HFFc6 (cell line): Measurements from ENCODE around the gene MORN5. TPM values are rescaled to one million over a fixed set of nuclear protein-coding genes. Genes with fewer than 3 reads are reported as not detected.

Experiments
- DNase-seq: peaks from one replicate; pipeline ENCODE4 v3.0.0-alpha.2; 2018
- H3K27ac Mint-ChIP-seq: 2 replicates; pipeline ENCODE4 v1.8.0; 2020; ENCODE audit warnings: mild to moderate bottlenecking, mixed read lengths
- H3K27me3 Mint-ChIP-seq: 2 replicates; pipeline ENCODE4 v1.8.0; 2021; ENCODE audit warnings: mild to moderate bottlenecking, moderate library complexity, mixed read lengths; ENCODE audit not compliant: insufficient read depth
- H3K36me3 Mint-ChIP-seq: 2 replicates; pipeline ENCODE4 v1.8.0; 2021; ENCODE audit warnings: low read depth, mixed read lengths
- H3K4me1 Mint-ChIP-seq: 2 replicates; pipeline ENCODE4 v1.8.0; 2020; ENCODE audit warnings: low read depth, mixed read lengths
- H3K4me3 Mint-ChIP-seq: 2 replicates; pipeline ENCODE4 v1.8.0; 2020; ENCODE audit warnings: mild to moderate bottlenecking, moderate library complexity, mixed read lengths
- H3K9me3 Mint-ChIP-seq: 2 replicates; pipeline ENCODE4 v1.8.0; 2020; ENCODE audit warnings: mild to moderate bottlenecking, mixed read lengths
- total RNA-seq, 6 experiments: library from RNA; stranded (reverse); fragmentation: NEBNext Ultra II Directional; extraction: Animal tissue kit (Norgen Biotek cat#: 25700); gene quantifications; 2 replicates in 1 of 6; 3 replicates in 5 of 6; pipeline ENCODE4 v1.2.3, GENCODE V29; 2021
- TF ChIP-seq, protein P1 (sequence below): fragments of 200-600 bp; sonication (generic); IDR thresholded peaks from 2 replicates; pipeline ENCODE4 v1.5.0; 2021; ENCODE audit warnings: antibody characterized with exemption, mild to moderate bottlenecking

The MORN5 gene
- total RNA-seq, 6 experiments from 2014 or later: not detected

- TF ChIP-seq, protein P1, sequence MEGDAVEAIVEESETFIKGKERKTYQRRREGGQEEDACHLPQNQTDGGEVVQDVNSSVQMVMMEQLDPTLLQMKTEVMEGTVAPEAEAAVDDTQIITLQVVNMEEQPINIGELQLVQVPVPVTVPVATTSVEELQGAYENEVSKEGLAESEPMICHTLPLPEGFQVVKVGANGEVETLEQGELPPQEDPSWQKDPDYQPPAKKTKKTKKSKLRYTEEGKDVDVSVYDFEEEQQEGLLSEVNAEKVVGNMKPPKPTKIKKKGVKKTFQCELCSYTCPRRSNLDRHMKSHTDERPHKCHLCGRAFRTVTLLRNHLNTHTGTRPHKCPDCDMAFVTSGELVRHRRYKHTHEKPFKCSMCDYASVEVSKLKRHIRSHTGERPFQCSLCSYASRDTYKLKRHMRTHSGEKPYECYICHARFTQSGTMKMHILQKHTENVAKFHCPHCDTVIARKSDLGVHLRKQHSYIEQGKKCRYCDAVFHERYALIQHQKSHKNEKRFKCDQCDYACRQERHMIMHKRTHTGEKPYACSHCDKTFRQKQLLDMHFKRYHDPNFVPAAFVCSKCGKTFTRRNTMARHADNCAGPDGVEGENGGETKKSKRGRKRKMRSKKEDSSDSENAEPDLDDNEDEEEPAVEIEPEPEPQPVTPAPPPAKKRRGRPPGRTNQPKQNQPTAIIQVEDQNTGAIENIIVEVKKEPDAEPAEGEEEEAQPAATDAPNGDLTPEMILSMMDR: no peak
- H3K9me3 Mint-ChIP-seq: no peaks in the 10 kb centered on the region
- no peaks in the 10 kb centered on the region for H3K36me3 Mint-ChIP-seq
- peaks cover 79% of the 10 kb centered on the region for H3K27me3 Mint-ChIP-seq
- no peak for DNase-seq
- H3K4me1 Mint-ChIP-seq: peaks cover 19% of the 10 kb centered on the region
- no peak overlapping the region for H3K4me3 Mint-ChIP-seq
- H3K27ac Mint-ChIP-seq: no peak overlapping the region
Observed at GRCh38 chr9:122219856-122220672, 60.4 kb downstream of the MORN5 start.

GRCh38 chr9:122220673-122221182 lies 61.0 kb downstream of the MORN5 start:
- peaks cover 72% of the 10 kb centered on the region for H3K27me3 Mint-ChIP-seq
- TF ChIP-seq, protein P1: no peak
- no peak overlapping the region for H3K4me3 Mint-ChIP-seq
- no peaks in the 10 kb centered on the region for H3K9me3 Mint-ChIP-seq
- no peak for DNase-seq
- H3K27ac Mint-ChIP-seq: no peak overlapping the region
- H3K36me3 Mint-ChIP-seq: no peaks in the 10 kb centered on the region
- H3K4me1 Mint-ChIP-seq: peaks cover 19% of the 10 kb centered on the region

DNA sequence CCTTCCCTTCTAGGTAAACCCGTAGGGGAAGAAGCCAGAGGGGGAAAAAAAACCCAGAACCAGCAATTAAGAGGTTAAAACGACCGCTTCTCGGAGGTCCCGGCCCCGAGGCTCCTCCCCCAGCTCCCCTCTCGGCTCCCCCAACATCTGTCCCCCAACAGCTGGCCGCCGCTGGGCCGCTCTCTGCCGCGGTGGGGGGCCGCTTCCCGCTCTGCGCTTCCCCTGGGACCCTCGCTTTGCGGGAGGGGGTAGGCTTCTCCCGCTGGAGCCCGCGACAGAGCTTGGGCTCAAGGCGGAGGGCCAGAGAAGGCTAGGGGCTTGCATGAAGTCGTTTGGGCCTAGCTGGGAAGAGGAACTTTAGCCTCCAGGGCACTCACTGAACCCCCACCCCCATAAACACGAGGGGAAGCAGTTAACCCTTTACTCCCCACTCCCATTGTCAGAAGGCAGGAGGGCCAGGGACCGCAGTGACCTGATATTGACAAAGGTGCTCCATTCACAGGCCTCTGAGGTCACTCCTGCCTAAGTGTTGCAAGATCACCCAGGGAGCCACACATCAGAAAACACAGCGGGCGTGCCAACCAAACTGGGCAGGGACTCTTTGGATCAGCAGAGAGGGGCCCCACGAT lies 61.6 kb downstream of the MORN5 start:
- TF ChIP-seq, protein P1: no peak
- peaks cover 20% of the 10 kb centered on the region for H3K4me1 Mint-ChIP-seq
- H3K4me3 Mint-ChIP-seq: no peak overlapping the region
- H3K36me3 Mint-ChIP-seq: peaks cover 1% of the 10 kb centered on the region; the same call in 1 of the 2 replicates
- no peak for DNase-seq
- no peak overlapping the region for H3K27ac Mint-ChIP-seq
- peaks cover 71% of the 10 kb centered on the region for H3K27me3 Mint-ChIP-seq
- H3K9me3 Mint-ChIP-seq: no peaks in the 10 kb centered on the region

GRCh38 chr9:122222791-122223190 lies 63.1 kb downstream of the MORN5 start:
- DNase-seq: no peak
- H3K4me1 Mint-ChIP-seq: peaks cover 26% of the 10 kb centered on the region
- H3K27me3 Mint-ChIP-seq: peaks cover 73% of the 10 kb centered on the region
- H3K4me3 Mint-ChIP-seq: no peak overlapping the region
- no peak overlapping the region for H3K27ac Mint-ChIP-seq
- TF ChIP-seq, protein P1: 0 out of 2 replicates have a peak, but pooled peaks have one; percentile 13
- H3K36me3 Mint-ChIP-seq: peaks cover 3% of the 10 kb centered on the region; the same call in 1 of the 2 replicates
- H3K9me3 Mint-ChIP-seq: no peaks in the 10 kb centered on the region

DNA sequence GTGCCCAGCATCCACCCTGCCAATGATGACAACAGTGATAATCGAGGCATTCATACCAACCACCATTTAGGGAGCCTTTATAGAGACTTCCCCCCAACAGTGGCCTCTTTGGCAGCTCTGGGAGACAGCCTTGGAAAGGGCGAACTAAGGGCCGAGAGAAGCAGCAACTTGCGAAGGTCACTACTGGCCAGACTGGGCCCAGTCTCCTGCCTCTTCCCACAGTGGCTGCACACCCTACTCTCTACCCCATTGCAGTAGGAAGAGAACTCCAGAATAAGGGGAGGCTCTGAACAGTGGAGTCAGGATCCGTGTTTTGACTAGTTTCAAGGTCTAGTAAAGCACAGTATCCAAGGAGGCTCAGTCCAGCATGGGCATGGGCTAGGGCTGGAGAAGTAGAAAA lies 63.7 kb downstream of the MORN5 start:
- TF ChIP-seq, protein P1: no peak
- H3K27ac Mint-ChIP-seq: no peak overlapping the region
- H3K36me3 Mint-ChIP-seq: peaks cover 3% of the 10 kb centered on the region; the same call in 1 of the 2 replicates
- no peak for DNase-seq
- H3K9me3 Mint-ChIP-seq: no peaks in the 10 kb centered on the region
- peaks cover 66% of the 10 kb centered on the region for H3K27me3 Mint-ChIP-seq
- H3K4me1 Mint-ChIP-seq: peaks cover 20% of the 10 kb centered on the region
- no peak overlapping the region for H3K4me3 Mint-ChIP-seq
